Tibial nerve (tissue), 4 donors: ENCODE measurements around the gene PIP5K1C.

Source experiments
- EP300 ChIP-seq, 2 donors: sonication (generic); formaldehyde crosslinking; IDR thresholded peaks; one replicate each; pipeline ENCODE4 v1.6.1; 2017; ENCODE audit warnings: antibody characterized with exemption in 2 of 2, mild to moderate bottlenecking in 1 of 2
- POLR2A ChIP-seq, 2 donors: fragments of 450-650 bp; IDR thresholded peaks; one replicate each; pipeline ENCODE4 v1.6.1; 2017; ENCODE audit warnings: antibody characterized with exemption in 2 of 2, mild to moderate bottlenecking in 2 of 2, moderate library complexity in 2 of 2
- TF ChIP-seq, protein P1 (sequence below), 5 experiments: fragments of 200-600 bp in 3 of 5; fragments of 450-650 bp in 2 of 5; sonication (generic) in 3 of 5; IDR thresholded peaks; one replicate each; pipeline ENCODE4 v1.5.1; 2016 to 2019; ENCODE audit warnings: antibody characterized with exemption in 5 of 5, mild to moderate bottlenecking in 3 of 5, moderate library complexity in 2 of 5

DNA sequence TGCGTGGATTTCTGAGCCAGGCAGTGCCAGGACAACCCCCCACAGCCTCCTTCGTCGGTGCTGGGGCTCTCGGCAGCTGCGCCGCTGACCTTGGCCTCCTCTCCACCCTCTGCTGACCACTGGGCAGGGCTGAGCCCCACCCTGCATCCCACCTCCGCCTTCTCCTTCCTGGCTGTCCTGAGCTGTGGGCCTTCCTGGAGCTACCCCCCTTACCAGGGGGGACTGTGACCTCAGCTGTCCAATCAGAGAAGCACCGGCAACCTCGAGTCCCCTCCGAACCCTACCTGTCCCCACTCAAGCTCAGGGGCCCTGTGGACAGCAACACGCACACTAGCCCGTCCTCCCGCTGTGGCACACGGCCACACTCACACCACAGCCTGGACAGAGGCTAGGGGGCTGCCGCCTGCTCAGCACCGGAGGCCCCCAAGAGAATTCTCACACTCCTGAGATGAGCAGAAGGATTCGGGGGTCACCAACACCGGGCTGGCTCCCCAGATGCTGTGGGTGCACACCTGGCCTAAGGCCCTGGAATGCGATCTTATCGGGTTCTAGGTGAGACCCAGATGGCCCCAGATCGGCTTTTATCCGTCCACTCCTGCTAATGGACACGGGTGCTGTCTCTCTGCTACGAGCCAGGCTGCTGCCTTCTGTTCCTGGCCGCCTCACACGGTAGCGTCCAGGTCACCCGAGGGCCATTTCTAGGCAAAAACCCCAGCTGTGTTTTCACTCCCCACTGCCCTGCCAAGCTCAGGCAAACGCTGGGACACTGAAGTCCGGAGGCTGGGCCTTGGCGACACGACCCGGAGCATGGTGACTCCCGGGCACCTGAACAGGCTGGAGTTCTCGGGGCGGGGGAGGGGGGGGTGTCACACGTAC, 41.2 kb downstream of the PIP5K1C start:
- TF ChIP-seq, protein P1, sequence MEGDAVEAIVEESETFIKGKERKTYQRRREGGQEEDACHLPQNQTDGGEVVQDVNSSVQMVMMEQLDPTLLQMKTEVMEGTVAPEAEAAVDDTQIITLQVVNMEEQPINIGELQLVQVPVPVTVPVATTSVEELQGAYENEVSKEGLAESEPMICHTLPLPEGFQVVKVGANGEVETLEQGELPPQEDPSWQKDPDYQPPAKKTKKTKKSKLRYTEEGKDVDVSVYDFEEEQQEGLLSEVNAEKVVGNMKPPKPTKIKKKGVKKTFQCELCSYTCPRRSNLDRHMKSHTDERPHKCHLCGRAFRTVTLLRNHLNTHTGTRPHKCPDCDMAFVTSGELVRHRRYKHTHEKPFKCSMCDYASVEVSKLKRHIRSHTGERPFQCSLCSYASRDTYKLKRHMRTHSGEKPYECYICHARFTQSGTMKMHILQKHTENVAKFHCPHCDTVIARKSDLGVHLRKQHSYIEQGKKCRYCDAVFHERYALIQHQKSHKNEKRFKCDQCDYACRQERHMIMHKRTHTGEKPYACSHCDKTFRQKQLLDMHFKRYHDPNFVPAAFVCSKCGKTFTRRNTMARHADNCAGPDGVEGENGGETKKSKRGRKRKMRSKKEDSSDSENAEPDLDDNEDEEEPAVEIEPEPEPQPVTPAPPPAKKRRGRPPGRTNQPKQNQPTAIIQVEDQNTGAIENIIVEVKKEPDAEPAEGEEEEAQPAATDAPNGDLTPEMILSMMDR (IDR thresholded peaks at IDR 0.05), result no peak
- TF ChIP-seq POLR2A (IDR thresholded peaks at IDR 0.05) (no peak), EP300 (IDR thresholded peaks at IDR 0.05) (no peak)
